GM12875 (cell line): ENCODE data around the gene CREBBP.

Experiments used
- H3K4me3 ChIP-seq: one replicate; pipeline ENCODE4 v1.5.1; 2011; ENCODE audit warnings: low read depth, low read length, control low read depth
- CTCF ChIP-seq: IDR thresholded peaks from 2 replicates; pipeline ENCODE4 v1.5.1; 2011; ENCODE audit warnings: low read depth, mild to moderate bottlenecking, control low read depth, inconsistent platforms, low read length, moderate library complexity, borderline replicate concordance; ENCODE audit not compliant: insufficient read depth

Gene CREBBP

GRCh38 chr16:3797473-3797872 lies 83.0 kb downstream of the CREBBP start:
- H3K4me3 ChIP-seq, result no peak overlapping the region
- no peak for TF ChIP-seq CTCF

DNA sequence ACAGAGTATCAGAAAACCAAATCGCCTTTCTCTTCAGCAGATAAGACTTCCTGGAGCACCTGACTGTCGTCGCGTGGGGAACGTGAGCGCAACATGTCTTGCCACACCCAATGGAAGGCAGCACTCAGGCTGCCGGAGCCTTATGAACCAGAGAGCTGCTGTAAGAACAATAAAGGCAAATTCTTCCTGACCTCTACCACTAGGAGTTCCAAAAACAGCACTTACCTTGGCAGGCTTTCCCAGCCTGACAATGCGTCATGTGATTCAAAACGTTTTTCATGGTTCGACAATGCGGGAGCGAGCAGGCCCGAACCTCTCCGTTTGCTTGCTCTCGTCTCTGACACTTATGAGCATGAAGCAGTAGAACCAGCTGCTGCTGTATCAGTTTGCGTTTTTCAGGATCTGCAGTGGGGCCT lies 87.3 kb downstream of the CREBBP start:
- no peak overlapping the region for H3K4me3 ChIP-seq
- no peak for TF ChIP-seq CTCF

- no peak for TF ChIP-seq CTCF
- no peak overlapping the region for H3K4me3 ChIP-seq
Observed at GRCh38 chr16:3792472-3793012, 88.0 kb downstream of the CREBBP start.

GRCh38 chr16:3791701-3792100 lies 88.8 kb downstream of the CREBBP start:
- no peak for TF ChIP-seq CTCF
- H3K4me3 ChIP-seq, result no peak overlapping the region

DNA sequence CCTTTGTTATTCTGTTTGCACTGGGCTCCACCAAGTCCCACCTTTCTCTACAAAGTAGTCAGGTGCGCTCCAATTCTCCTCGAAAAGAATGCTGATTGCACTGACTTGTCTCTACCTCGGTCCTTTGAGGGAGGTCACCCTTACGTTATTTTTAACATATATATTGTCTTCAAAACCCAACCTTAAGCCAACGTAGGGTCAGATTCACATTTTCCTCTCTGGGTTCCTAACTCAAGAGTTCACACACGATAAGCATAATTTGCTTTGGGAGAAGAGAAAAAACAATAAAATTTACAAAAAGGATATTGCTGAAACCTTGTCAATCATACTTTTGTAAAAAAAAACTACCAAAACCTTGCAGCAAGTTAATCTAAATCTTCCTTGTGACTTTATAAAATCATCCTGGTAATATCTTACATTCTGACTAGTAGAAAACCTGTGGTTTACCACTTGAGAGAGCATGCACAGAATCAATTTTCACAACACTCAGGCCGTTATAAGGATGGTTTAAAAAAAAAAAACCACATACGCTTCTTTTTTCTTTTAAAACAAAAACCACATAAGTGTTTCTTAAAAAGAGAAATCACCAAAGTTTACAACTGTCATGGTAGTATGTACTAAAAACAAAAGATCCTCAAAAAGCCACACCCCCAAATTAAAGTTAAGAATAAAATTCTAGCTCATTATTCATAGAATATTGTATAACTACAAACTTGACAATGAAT lies 91.0 kb downstream of the CREBBP start:
- no peak overlapping the region for H3K4me3 ChIP-seq
- TF ChIP-seq CTCF, result no peak

GRCh38 chr16:3788711-3789374 lies 91.7 kb downstream of the CREBBP start:
- TF ChIP-seq CTCF, result no peak
- no peak overlapping the region for H3K4me3 ChIP-seq

DNA sequence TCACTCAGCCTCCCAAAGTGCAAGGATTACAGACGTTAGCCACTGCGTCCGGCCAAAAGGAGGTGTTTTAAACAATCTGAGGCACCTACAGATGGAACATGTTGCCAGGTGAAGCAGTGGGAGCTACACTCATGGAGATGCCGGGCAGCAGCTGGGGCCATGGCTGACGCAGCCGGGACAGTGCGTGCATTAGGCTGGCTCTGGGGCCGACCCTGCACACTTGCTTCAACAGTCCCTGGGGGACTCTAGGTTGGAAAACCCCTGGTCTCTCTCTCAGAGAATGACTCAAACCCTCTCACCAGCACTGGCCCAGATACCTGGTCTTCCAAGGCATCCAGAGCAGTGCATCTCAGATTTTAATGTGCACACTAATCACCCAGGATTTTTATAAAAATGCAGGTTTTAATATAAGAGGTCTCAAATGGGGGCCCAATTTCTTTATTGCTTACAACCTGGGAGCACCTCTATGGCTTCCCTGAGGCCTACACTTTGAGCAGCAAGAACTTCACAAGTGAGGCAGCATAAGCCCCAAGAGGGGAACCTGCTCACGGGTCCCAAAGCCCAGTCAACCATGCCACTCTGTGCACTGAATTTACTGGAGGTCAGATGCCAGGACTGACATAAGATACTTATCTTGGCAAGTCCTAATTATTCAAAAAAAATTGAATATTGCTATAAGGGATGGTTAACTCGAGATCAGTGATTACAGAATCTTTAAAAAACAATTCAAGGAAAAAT lies 92.4 kb downstream of the CREBBP start:
- H3K4me3 ChIP-seq, result no peak overlapping the region
- TF ChIP-seq CTCF, result no peak
